NCI-H2227 treated with DMSO at 0.1 percent for 48 hours (cell line): ENCODE data around the gene STOML1.

Experiments
- DNase-seq: peaks from one replicate; lab custom pipeline; 2025; lab: John Stamatoyannopoulos, UW

STOML1 gene

GRCh38 chr15:73930371-73930770 lies 61.7 kb downstream of the STOML1 start:
- no peak for DNase-seq

GRCh38 chr15:73928971-73929627 lies 63.0 kb downstream of the STOML1 start:
- no peak for DNase-seq
